Type B pancreatic cell (in vitro differentiated cells): ENCODE results near the gene PRDM5. TPM values are rescaled to one million over a fixed set of nuclear protein-coding genes. Genes with fewer than 3 reads are reported as not detected.
"Not testable (repeated sequence)": the region's sequence is repeated elsewhere in the genome, so short reads cannot be mapped to it uniquely, and the experiment has no call there.

ENCODE experiments used
- DNase-seq: peaks from one replicate; pipeline ENCODE4 v3.0.0; 2021; ENCODE audit warnings: mixed read lengths; ENCODE audit not compliant: unreplicated experiment; ENCODE audit errors: extremely low spot score
- H3K27ac Mint-ChIP-seq: 2 replicates; pipeline ENCODE4 v1.8.0; 2021; ENCODE audit warnings: mild to moderate bottlenecking, mixed read lengths
- H3K27me3 Mint-ChIP-seq: 2 replicates; pipeline ENCODE4 v1.8.0; 2021; ENCODE audit warnings: mixed read lengths
- H3K36me3 Mint-ChIP-seq: 2 replicates; pipeline ENCODE4 v1.8.0; 2021; ENCODE audit warnings: mixed read lengths
- H3K4me1 Mint-ChIP-seq: one replicate; pipeline ENCODE4 v1.8.0; 2021; ENCODE audit warnings: mixed read lengths; ENCODE audit not compliant: unreplicated experiment
- H3K4me3 Mint-ChIP-seq: 2 replicates; pipeline ENCODE4 v1.8.0; 2021; ENCODE audit warnings: mild to moderate bottlenecking, mixed read lengths
- H3K9me3 Mint-ChIP-seq: 2 replicates; pipeline ENCODE4 v1.8.0; 2021; ENCODE audit warnings: mixed read lengths
- total RNA-seq: library from RNA; stranded (reverse); gene quantifications from 2 replicates; pipeline ENCODE4 v1.2.1, GENCODE V29; 2021; ENCODE audit warnings: low replicate concordance
- TF ChIP-seq, protein P1 (sequence below): fragments of 200-600 bp; sonication (generic); conservative IDR thresholded peaks from 2 replicates; pipeline ENCODE4 v1.5.0; 2021; ENCODE audit warnings: antibody characterized with exemption, mild to moderate bottlenecking

PRDM5 gene
- total RNA-seq, 1 donor from 2014 or later: 15.7 TPM

DNA sequence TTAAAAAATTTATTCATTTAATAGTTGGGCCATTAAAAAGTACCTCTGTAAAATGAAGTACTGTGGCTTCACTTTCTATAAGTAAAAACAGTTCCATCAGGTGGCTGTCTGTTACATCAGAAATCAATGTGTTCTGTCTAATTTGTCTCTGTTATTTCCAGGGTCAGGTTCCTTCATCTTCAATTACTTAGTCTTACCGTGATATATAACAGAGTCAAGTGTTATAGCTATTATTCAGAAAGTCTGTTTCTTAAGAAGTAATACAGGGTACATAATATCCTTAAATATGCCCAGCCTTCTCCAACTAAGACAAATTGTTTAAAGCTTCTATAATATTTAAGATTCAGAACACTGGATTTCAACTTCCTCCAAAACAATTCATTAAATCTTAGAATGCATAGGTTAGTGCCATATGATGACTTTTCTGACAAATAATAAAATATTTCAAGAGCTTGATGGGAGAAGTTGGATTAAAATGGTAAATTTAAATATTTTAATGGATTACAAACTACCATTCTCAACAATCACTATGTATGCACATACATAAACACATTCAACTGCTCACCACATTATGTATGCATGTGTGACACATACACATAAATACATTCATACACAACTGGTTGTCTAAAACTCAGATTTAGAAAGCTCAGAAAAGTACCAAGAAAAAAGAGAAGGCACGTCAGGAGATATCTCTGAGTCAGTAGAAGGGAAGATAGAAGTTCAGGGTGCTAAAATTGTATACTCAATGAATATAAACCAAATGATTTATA lies 268.5 kb downstream of the PRDM5 start:
- H3K27ac Mint-ChIP-seq: no peak overlapping the region

DNA sequence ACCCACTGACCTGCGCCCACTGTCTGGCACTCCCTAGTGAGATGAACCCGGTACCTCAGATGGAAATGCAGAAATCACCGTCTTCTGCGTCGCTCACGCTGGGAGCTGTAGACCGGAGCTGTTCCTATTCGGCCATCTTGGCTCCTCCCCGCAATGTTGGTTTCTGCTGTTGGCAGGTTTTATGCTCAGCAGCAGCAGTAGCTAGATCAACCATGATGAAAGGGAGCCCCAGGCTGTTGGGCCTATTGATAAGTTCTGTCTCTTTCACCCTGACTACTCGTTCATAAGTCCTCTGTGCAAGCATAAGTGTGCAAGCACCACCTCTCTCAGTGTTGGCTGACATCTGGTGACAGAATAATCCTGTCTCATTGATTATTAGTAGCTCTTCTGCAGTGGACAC lies 274.2 kb downstream of the PRDM5 start:
- not testable (repeated sequence) for H3K27ac Mint-ChIP-seq, DNase-seq, H3K27me3 Mint-ChIP-seq, H3K9me3 Mint-ChIP-seq, H3K4me1 Mint-ChIP-seq, H3K36me3 Mint-ChIP-seq
- H3K4me3 Mint-ChIP-seq: peak overlapping the region; percentile 48

More for the DNA sequence above, 268.5 kb downstream of the PRDM5 start:
- H3K9me3 Mint-ChIP-seq: no peaks in the 10 kb centered on the region
- peaks cover 5% of the 10 kb centered on the region for H3K4me1 Mint-ChIP-seq
- H3K27me3 Mint-ChIP-seq: no peaks in the 10 kb centered on the region
- DNase-seq: no peak
- no peaks in the 10 kb centered on the region for H3K36me3 Mint-ChIP-seq
- H3K4me3 Mint-ChIP-seq: no peak overlapping the region
- TF ChIP-seq, protein P1, sequence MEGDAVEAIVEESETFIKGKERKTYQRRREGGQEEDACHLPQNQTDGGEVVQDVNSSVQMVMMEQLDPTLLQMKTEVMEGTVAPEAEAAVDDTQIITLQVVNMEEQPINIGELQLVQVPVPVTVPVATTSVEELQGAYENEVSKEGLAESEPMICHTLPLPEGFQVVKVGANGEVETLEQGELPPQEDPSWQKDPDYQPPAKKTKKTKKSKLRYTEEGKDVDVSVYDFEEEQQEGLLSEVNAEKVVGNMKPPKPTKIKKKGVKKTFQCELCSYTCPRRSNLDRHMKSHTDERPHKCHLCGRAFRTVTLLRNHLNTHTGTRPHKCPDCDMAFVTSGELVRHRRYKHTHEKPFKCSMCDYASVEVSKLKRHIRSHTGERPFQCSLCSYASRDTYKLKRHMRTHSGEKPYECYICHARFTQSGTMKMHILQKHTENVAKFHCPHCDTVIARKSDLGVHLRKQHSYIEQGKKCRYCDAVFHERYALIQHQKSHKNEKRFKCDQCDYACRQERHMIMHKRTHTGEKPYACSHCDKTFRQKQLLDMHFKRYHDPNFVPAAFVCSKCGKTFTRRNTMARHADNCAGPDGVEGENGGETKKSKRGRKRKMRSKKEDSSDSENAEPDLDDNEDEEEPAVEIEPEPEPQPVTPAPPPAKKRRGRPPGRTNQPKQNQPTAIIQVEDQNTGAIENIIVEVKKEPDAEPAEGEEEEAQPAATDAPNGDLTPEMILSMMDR: no peak

Other genes with a start within 250 kb of the PRDM5 start
- gene NDNF, start 149.8 kb upstream of the PRDM5 start, total RNA-seq: 14.6 and 17.4 TPM in 2 replicates
- 0.24 TPM in 1 of 2 replicates, not detected in the other for gene TNIP3, start 241.6 kb upstream of the PRDM5 start, total RNA-seq